Fibroblast of villous mesenchyme (primary cell): ENCODE measurements around the gene FERMT3. TPM values are rescaled to one million over a fixed set of nuclear protein-coding genes. Genes with fewer than 3 reads are reported as not detected.

ENCODE experiments used
- DNase-seq: peaks from one replicate; pipeline ENCODE4 v3.0.0-alpha.2; 2010; ENCODE audit warnings: low read depth
- H3K4me3 ChIP-seq: 2 replicates; pipeline ENCODE4 v1.5.1; 2011; ENCODE audit warnings: low read depth, mild to moderate bottlenecking, low read length
- CTCF ChIP-seq: IDR thresholded peaks from 2 replicates; pipeline ENCODE4 v1.5.1; 2012; ENCODE audit warnings: low read depth, mild to moderate bottlenecking, low read length; ENCODE audit not compliant: insufficient read depth
- total RNA-seq: library from RNA; depleted of rRNA; stranded (reverse); fragments of >200 nt; gene quantifications from 2 replicates; pipeline ENCODE4 v1.2.3, GENCODE V29; 2012

FERMT3 gene
- total RNA-seq, 1 donor, result 4.3 TPM

DNA sequence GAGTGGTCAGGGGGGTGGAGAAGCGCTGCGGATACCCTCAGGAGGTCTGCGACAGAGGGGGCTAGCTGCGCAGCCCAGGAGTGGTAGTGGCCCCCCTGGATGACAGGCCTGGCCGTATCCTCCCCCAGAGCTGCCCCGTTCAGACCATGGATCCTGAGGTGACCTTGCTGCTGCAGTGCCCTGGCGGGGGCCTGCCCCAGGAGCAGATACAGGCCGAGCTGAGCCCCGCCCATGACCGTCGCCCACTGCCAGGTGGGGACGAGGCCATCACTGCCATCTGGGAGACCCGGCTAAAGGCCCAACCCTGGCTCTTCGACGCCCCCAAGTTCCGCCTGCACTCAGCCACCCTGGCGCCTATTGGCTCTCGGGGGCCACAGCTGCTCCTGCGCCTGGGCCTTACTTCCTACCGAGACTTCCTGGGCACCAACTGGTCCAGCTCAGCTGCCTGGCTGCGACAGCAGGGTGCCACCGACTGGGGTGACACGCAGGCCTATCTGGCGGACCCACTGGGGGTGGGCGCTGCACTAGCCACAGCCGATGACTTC, 20.1 kb downstream of the FERMT3 start:
- no peak for DNase-seq
- TF ChIP-seq CTCF, result no peak
- peak overlapping the region; percentile 90 for H3K4me3 ChIP-seq

GRCh38 chr11:64227405-64227956, 21.0 kb downstream of the FERMT3 start:
- TF ChIP-seq CTCF, result no peak
- DNase-seq, result no peak
- H3K4me3 ChIP-seq, result peak overlapping the region; percentile 90

- DNase-seq, result no peak
- no peak overlapping the region for H3K4me3 ChIP-seq
- no peak for TF ChIP-seq CTCF
These were observed 22.7 kb downstream of the FERMT3 start for GRCh38 chr11:64229090-64229743.

GRCh38 chr11:64229744-64230170, 23.2 kb downstream of the FERMT3 start:
- DNase-seq, result no peak
- peak overlapping the region; percentile 67 for H3K4me3 ChIP-seq
- no peak for TF ChIP-seq CTCF

GRCh38 chr11:64230171-64230984, 23.9 kb downstream of the FERMT3 start, which contains the start of gene DNAJC4:
TSS of gene DNAJC4 (plus strand) at chr11:64230548. CDS start at chr11:64230855, 307 bp downstream.
- DNase-seq, result peak; percentile 90
- no peak for TF ChIP-seq CTCF
- peak within 1 kb of the TSS; percentile 67 for H3K4me3 ChIP-seq

DNA sequence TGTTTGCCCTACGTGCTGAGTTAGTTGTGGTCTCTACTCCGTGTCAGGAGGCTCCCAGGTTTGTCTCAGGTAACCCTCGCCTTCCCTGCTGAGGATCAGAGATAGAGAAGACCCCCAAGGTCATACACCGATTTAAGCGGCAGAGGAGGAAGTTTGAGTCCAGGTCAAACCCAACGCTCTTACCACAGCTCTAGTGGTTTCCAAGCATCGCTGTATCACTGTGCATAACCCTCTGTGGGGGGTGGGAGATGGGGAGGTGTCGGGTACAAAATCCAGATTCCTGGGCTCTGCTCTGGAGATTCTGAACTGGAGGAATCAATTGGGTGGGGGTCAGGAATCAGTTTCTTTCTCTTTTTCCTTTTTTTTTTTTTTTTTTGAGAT, 24.5 kb downstream of the FERMT3 start:
- no peak for TF ChIP-seq CTCF
- H3K4me3 ChIP-seq, result peak overlapping the region; percentile 67
- no peak for DNase-seq
